Cardiac muscle cell (in vitro differentiated cells and primary cell): ENCODE data around the gene KRTAP10-6. TPM values are rescaled to one million over a fixed set of nuclear protein-coding genes. Genes with fewer than 3 reads are reported as not detected.
"Not testable (repeated sequence)": the region's sequence is repeated elsewhere in the genome, so short reads cannot be mapped to it uniquely, and the experiment has no call there.

Experiments used
- DNase-seq, 2 donors: peaks; one replicate each; pipeline versions ENCODE4 v3.0.0 to v3.0.0-alpha.2; 2010 to 2017; ENCODE audit warnings: low read depth in 1 of 2, low spot score in 1 of 2
- H3K27ac ChIP-seq: fragments of 200-600 bp; sonication (generic); 2 replicates; pipeline ENCODE4 v1.5.1; 2016
- H3K27me3 ChIP-seq: fragments of 200-600 bp; sonication (generic); 2 replicates; pipeline ENCODE4 v1.6.0; 2016; ENCODE audit warnings: control low read depth
- H3K36me3 ChIP-seq: fragments of 200-600 bp; sonication (generic); 2 replicates; pipeline ENCODE4 v1.5.1; 2016; ENCODE audit warnings: control low read depth
- H3K4me1 ChIP-seq: fragments of 200-600 bp; sonication (generic); 2 replicates; pipeline ENCODE4 v1.8.1; 2017; ENCODE audit warnings: low read depth, mild to moderate bottlenecking, mixed run types
- H3K4me3 ChIP-seq: fragments of 200-600 bp; sonication (generic); 2 replicates; pipeline ENCODE4 v1.5.1; 2016; ENCODE audit warnings: mild to moderate bottlenecking
- H3K9me3 ChIP-seq: fragments of 200-600 bp; sonication (generic); 2 replicates; pipeline ENCODE4 v1.5.1; 2017; ENCODE audit warnings: low read depth, mild to moderate bottlenecking, control low read depth
- CTCF ChIP-seq: IDR thresholded peaks from 2 replicates; pipeline ENCODE4 v1.5.1; 2012; ENCODE audit warnings: low read depth, mild to moderate bottlenecking, low read length
- polyA plus RNA-seq: library from polyadenylated mRNA; unstranded; fragments of >200 nt; fragmentation: Nextera tagmentation; extraction: Ambion mirVana; gene quantifications from 2 replicates; pipeline ENCODE4 v1.2.1, GENCODE V29; 2016
- total RNA-seq: library from RNA; depleted of rRNA; stranded (reverse); fragments of >200 nt; gene quantifications from 2 replicates; pipeline ENCODE4 v1.2.3, GENCODE V29; 2016

KRTAP10-6 gene
- total and polyA plus RNA-seq, 2 experiments from 2014 or later, result 0.29 TPM; not detected in 1

- no peak for DNase-seq
- Histone ChIP-seq H3K36me3 (no peaks in the 10 kb centered on the region), H3K27me3 (no peaks in the 10 kb centered on the region), H3K27ac (no peak overlapping the region), H3K9me3 (no peaks in the 10 kb centered on the region), H3K4me1 (peaks cover 14% of the 10 kb centered on the region), H3K4me3 (no peak overlapping the region)
- TF ChIP-seq CTCF, result no peak
These were observed 39.6 kb downstream of the KRTAP10-6 start for GRCh38 chr21:44552681-44553080.

GRCh38 chr21:44552136-44552535 lies 40.2 kb downstream of the KRTAP10-6 start:
- Histone ChIP-seq H3K27me3 (no peaks in the 10 kb centered on the region), H3K36me3 (no peaks in the 10 kb centered on the region), H3K4me1 (peaks cover 14% of the 10 kb centered on the region), H3K4me3 (no peak overlapping the region), H3K27ac (no peak overlapping the region), H3K9me3 (no peaks in the 10 kb centered on the region)
- TF ChIP-seq CTCF, result no peak
- no peak for DNase-seq

GRCh38 chr21:44551340-44551961 lies 40.9 kb downstream of the KRTAP10-6 start, which contains the start of gene KRTAP10-2:
Gene KRTAP10-2, minus strand, starts transcription at chr21:44551505. Its CDS starts 47 bp downstream, at chr21:44551458.
- DNase-seq, result no peak
- H3K9me3 ChIP-seq, result no peaks in the 10 kb centered on the region
- no peaks in the 10 kb centered on the region for H3K36me3 ChIP-seq
- peaks cover 14% of the 10 kb centered on the region for H3K4me1 ChIP-seq
- no peak within 1 kb of the TSS for H3K4me3 ChIP-seq
- no peaks in the 10 kb centered on the region for H3K27me3 ChIP-seq
- TF ChIP-seq CTCF, result no peak
- no peak within 1 kb of the TSS for H3K27ac ChIP-seq

- H3K27me3 ChIP-seq, result no peaks in the 10 kb centered on the region
- no peaks in the 10 kb centered on the region for H3K36me3 ChIP-seq
- H3K4me3 ChIP-seq, result no peak overlapping the region
- no peaks in the 10 kb centered on the region for H3K9me3 ChIP-seq
- TF ChIP-seq CTCF, result no peak
- DNase-seq, result no peak
- H3K27ac ChIP-seq, result no peak overlapping the region
- peaks cover 14% of the 10 kb centered on the region for H3K4me1 ChIP-seq
These were observed 41.5 kb downstream of the KRTAP10-6 start for GRCh38 chr21:44550807-44551206.

- not testable (repeated sequence) for H3K27ac ChIP-seq, H3K4me3 ChIP-seq, H3K36me3 ChIP-seq, H3K9me3 ChIP-seq, H3K27me3 ChIP-seq, DNase-seq
- H3K4me1 ChIP-seq, result peaks cover 14% of the 10 kb centered on the region
These were observed 42.0 kb downstream of the KRTAP10-6 start for GRCh38 chr21:44550285-44550684.

- Histone ChIP-seq H3K36me3 (no peaks in the 10 kb centered on the region), H3K9me3 (no peaks in the 10 kb centered on the region), H3K27me3 (no peaks in the 10 kb centered on the region), H3K27ac (peak overlapping the region; percentile 89), H3K4me3 (no peak overlapping the region), H3K4me1 (peaks cover 14% of the 10 kb centered on the region)
- DNase-seq, result no peak
- no peak for TF ChIP-seq CTCF
These were observed 42.6 kb downstream of the KRTAP10-6 start for GRCh38 chr21:44549525-44550211.
